ENCODE results near the gene GABRB2.

GRCh38 chr5:161340012-161340411 is 206.5 kb downstream of the GABRB2 start:
- TF ChIP-seq ZNF274 (IDR thresholded peaks at IDR 0.05; ENCODE audit: low read depth, low read length) (no peak), YY1 (IDR thresholded peaks at IDR 0.05; ENCODE audit: insufficient read depth, insufficient read length) (no peak), SUZ12 (IDR thresholded peaks at IDR 0.05; ENCODE audit: extremely low read depth, insufficient read depth, insufficient read length) (no peak)

All from NT2/D1 (cell line).